NK-92 (cell line): Measurements from ENCODE around the gene LYPD6B.

ENCODE experiments used
- DNase-seq: peaks from one replicate; lab custom pipeline; 2025; ENCODE audit not compliant: unreplicated experiment; lab: John Stamatoyannopoulos, UW

The LYPD6B gene

DNA sequence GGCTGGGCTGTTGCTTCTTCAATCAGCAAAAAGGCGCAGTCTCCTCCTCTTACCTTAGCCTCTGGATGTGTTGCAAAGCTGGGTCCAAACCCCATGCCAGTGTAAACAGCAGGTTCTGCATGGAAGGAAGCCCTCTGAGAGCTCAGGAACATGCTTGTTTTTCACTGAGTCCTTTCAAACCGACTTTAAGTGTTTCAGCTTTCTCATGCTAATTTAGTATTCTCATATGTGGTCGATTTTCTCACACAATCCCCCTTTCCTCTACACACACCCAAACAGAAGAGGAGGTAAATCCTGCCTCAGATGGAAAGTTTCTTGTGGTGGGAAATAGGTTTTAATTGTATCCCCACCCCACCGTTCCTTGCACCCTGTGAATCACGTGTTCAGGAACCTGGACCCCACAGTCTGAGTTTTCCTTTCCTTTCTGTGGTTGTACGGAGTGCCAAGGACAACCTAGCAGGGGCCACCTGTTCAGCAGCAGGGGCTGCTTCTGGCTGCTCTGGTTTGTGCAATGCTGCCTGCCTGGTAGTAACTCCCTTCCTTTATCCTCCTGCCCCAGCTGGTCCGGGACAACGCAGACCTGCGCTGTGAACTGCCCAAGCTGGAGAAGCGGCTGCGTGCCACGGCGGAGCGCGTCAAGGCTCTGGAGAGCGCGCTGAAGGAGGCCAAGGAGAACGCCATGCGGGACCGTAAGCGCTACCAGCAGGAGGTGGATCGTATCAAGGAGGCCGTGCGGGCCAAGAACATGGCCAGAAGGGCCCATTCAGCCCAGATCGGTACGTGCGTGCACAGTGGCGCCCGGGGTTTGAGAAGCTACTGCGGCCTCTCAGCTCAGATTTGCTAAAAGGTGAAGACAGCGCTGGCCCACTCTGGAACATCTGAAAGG, 28.7 kb upstream of the LYPD6B start:
- DNase-seq = no peak

DNA sequence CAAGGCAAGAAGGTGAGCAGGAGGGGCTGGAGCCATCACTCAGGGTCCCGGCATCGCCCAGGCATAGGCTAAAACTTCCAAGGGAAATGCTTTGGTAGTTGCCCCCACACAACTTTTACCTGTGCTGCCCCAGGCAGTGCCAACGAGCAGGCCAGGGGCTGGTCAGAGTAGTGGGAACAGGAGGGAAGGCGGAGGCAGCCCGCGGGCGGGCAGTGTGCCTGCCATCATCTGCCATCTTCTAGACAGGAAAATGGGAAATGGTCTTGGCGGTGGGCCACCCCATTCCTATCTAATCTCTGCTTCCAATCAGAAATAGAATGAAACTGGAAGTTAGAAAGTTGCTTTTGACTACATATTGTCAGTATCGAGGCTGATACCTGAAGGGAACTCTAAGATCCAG, 26.0 kb upstream of the LYPD6B start:
- no peak for DNase-seq

DNA sequence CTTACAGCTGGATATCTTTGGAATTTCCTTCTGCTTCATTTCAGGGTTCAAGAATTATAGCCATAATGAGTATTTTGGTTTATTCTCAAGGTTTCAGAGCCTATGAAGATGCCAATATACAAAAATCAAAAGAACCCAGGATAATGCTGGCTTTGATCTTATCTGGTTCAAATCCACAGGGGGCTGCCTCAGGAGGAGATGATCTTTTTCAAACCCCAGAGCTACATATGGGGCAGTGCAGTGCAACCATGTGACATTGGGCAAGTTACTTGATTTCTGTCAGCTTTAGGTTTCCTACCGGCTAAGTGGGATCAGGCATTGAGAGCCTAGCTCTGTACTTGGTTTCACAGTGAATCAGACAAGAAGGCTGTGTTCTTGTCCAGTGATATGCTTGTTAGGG, 23.0 kb upstream of the LYPD6B start:
- DNase-seq = no peak

DNA sequence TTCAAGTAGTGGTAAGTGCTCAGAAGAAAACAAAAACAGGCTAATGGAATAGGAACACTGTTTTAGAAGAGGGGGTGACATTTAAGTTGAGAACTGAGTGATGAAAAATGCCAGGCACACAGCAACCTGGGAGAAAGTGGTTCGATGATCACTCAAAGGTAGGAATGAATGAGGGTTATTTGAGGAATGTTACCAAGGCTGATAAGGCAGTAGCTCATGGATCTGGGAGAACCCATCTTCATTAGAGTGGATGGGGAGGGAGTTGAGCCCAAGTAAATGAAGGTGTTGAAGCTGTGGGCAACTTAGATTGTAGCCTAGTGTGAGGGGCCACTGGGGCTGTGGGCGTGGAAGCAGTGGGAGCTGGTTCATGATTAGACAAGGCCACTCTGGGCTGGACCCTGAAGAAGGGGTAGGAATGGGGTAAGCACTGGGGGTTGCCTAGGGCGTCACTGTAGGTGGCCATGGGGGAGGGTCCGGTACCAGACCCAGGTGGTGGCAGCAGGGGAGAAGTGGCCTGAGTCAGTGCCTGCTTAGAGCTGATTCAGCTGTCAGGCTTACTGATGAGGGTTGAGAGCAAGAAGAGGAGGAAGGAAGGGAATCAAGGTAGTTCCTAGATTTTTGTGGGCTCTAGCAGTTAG, 22.5 kb upstream of the LYPD6B start:
- no peak for DNase-seq

DNA sequence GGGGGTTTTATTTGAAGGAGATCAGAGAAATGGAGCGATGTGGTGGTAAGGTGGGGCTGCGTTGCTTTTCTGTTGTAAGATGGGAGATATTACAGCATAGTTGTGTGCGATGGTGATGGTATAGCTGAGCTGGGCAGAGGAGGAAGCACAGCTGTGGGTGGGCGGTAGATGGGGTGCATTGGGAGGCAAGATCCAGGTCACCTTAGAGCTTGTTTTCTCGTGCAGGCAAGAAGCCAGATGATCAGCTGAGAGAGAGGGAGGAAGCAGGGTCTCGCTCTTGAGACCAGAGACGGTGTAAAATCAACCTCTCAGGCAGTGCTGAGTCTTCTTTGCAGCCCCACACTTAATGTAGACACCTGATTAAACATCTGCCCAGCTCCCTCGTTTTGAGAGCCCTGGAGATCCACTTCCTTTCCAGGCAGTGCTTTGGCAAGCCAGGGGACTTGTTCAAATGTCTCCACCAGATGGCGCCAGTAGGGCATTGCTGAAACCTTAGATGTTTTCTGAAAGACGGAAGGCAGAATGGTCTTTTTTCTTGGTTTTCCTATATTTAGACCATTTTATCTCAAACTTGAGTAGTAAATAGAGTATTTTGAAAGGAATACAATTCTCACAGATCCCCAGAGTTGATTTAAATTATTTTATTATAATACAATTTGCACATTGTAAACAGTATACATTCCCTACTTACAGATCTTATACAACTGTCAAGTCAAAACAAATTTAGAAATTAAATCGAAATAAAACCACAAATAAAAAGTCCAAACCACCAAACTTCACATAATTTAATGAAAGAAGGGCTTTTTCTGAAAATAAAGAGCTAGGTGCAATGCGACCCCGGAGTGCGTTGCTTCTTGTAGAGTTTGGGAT, 21.1 kb upstream of the LYPD6B start:
- no peak for DNase-seq

DNA sequence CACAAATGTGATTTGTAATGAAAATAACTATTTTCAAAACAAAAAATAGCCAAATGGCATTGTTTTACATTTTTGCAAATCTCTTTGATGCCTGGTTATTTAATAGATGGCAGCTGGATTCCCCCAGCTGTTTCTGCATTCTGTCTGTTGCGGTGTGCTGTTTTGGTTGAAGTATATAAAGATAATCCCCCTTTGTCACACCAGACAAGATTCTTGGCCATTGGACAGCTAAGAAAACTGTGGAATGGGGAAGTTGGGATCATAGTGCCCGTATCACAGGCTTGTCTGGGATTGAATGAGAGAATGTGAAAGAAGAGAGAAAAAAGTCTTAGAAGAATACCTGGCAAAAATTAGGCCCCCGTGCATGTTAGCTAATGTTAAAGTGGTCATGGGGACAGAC, 19.5 kb upstream of the LYPD6B start:
- DNase-seq = no peak

DNA sequence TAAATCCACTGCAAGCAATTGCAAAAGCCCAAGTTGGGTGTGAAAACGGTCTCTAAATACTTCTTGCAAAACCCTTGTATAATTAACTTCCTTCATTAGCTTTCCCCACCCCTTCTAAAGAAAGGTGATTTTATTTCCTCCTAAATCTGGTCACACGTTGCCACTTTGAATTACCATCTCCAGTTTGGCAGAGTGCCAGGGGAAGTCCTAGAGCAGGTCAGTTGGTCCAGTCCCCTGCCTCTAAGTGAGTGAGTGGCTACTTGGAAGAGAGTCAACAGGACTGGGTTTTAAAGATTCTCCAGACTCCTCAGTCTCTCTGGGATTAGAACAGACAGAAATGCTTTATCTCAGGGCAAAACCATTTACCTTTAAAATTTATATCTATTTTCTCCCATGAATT, 18.7 kb upstream of the LYPD6B start:
- DNase-seq = no peak

DNA sequence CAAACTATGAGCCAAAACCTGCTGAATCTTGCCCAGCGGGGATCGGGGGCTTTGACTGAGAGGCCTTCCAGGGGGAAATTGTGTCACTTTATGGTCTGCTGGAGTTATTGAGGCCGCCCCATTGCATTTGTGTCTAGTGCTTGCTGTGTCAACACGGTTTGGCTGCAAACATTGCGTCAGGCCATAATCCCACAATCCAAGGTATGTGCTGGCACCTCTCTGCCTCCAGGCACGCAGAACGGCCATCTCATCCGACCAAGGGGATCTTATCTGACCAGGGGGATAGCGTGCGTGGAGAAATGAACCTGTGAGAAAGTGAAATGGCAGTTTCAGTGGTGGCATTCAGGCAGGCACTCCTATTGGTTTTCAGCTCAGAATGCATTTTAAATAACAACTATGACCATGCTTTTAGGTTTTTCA, 18.1 kb upstream of the LYPD6B start:
- no peak for DNase-seq

DNA sequence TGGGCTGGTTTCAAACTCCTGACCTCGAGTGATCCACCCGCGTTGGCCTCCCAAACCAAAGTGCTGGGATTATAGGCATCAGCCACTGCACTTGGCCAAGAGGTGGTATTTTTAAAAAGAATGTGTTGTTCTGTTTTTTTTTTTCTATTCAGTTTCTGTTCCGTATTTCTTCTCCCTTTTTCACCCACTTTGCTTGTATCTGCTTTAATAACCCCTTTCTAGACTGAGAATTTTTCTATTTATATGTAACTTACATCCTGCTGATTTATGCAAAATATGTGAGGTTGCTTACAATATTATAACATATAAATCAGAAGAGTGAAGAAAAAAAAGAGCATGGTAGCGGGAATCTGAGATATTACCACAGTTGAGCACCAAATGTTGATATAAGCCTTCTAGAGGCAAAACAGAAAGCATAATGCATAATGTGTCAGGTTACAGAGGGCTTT, 17.2 kb upstream of the LYPD6B start:
- no peak for DNase-seq

DNA sequence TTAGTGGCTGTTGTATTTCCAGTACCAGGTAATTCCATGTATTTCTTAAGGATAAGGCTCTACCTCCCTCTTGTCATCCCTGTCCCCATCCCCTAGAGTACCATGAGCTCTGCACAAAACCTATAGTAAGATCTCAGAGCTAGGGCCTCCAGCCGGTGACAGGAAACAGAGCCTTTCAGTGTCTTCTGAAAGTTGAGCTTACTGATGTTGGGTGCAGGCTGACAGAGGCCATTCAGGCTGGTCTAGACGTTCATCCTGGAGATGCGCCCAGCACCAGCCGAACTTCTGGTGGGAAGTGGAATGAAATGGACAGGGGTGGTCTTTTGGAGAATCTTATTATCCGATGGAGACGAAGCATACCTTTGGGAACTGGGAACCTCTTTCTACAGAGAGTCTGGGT, 16.7 kb upstream of the LYPD6B start:
- no peak for DNase-seq

DNA sequence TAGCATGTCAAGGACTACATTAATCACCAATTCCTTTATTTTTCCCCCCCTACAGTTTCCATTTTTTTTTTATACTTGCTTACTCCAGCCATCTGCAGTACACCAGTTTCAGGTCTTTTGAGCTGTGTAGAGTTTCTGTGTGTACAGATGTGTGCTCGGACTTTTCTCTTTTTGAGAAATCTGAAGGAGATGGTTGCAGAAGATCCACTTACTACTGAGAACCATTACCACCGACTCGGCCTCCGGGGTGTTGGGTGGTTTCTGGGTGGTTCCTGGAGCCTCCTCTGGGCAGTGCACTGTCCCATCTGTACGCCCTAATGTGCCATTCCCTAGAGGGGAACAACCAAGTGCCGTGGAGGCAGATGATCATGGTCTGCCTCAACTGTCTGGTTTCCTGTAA, 15.4 kb upstream of the LYPD6B start:
- no peak for DNase-seq

DNA sequence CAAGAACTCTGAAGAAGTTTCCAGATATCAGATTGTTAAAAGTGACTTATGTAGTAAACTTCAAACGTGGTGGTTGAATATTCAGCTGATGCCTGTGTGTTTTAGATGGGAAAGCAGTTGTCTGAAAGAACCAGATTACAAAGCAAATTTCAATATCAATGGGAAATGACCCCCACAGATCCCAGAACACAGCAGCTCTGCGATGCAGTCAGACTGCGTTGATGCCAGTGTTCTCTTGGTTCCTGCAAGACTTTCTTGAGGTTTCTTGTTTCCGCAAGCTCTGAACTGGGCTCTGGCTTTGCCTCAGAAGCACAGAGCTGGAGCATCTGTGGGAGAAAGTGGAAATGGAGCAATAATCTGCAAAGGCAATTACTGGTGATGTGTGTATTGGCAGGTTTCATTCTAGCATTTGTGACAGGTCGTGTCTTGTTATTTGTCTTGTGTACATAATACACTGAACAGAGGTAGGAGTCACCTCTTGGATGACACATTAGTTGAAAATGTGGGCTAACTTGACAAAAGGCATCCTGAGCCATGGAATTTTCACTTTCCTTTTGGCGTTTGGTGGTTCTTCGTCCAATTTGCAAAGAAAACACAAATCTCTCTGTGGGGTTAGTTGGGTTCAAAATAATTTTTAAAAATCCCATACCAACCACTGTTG, 10.8 kb upstream of the LYPD6B start:
- no peak for DNase-seq

DNA sequence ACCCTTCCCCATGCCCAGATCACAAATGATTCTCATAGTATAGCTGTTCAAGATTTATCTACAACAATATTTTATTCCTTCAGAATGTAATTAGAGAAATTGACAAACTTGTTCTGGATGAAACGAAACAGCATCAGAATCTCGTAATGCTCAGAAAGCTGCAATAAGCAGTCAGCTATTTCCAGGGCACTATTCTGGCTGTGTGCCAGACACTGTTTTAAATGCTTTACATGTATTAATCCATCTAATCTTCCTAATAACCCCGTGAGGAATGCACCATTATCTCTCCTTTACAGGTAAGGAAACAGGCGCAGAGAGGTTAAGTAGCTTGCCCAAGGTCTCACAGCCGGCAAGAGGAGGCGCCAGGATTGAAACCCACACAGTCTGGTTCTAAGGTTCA, 10.1 kb upstream of the LYPD6B start:
- no peak for DNase-seq

DNA sequence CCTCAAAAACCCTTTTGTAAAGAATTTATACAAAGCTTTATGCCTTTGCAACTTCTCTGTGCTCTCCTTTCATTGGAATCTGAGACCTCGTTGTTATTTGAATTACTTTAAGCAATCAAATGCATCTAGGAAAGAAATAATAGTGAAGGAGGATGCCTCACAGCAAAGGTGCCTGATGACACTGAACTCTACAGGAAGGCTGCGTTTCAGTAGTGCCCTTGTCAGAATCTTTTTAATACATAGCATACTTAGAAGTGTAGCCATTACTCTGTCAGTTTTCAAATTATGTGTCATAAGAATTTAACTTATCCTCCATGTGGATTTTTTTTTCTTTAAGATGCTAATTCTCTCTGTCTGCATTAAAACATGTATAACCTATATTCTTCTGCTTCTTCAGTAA, 9.6 kb upstream of the LYPD6B start:
- DNase-seq = no peak

DNA sequence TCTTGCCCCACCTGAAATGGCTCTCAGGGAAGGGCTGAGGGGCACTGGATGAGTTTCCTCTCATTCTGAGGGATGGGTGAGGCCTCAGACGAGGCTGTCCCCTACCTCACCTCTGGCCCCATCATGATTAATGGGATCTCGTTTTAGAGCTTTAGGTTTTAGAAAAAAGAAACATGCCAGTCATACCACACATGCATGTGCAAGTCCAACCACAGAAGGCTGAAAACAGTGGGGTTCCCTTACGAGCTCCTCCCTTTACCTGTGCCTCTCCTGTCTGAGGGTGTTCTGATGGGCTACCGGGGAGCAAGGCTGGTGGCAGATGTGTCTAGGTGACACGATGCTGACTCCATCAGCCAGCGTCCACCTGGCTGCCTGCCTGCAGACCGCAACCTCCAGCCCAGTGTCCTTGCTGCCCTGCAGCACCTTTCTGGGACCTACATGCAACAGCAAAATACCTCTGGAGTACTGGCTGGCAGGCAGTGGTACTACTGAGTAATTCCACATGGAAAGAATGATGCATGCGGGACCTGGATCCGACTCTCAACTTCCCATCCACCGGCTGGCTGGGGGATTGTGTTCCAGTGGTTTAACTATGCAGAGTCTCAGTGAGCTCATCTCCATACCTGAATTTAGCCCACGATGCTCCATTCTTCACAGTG, 9.1 kb upstream of the LYPD6B start:
- no peak for DNase-seq

DNA sequence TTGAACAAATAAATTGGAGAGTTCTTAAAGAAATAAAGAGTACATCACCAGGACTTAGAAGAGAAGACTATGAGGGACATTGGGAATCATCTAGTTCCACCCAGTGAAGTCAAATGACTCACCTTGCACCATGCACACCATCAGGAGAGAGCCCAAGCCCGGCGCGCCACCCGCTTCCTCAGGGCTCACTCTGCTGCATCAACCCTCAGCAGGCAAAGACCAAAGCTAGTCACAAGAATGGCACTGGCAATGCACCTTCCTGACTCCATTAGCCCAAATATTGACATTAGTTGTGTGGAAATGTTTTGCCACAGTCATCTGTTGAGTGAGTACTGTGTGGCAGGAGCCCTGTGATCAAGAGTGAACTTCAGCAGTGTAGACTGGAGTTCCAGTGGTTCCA, 7.1 kb upstream of the LYPD6B start:
- DNase-seq = no peak

DNA sequence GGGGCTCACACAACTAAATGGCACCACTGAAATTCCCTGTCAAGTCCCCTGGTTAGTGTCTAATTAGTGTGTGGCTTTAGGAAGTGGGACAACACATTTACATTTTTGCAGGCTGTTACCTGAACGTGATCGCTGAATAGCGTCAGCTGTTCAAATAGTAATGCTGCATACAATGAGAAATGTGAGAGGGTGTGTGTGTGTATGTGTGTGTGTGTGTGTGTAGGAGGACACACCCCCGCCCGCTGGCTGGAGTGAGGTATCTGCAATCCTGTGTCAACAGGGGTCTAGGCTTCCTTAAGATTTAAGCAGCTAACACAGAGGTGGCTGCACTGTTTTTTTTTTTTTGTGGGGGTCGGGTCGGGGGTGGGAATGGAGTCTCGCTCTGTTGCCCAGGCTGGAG, 4.8 kb upstream of the LYPD6B start:
- no peak for DNase-seq

DNA sequence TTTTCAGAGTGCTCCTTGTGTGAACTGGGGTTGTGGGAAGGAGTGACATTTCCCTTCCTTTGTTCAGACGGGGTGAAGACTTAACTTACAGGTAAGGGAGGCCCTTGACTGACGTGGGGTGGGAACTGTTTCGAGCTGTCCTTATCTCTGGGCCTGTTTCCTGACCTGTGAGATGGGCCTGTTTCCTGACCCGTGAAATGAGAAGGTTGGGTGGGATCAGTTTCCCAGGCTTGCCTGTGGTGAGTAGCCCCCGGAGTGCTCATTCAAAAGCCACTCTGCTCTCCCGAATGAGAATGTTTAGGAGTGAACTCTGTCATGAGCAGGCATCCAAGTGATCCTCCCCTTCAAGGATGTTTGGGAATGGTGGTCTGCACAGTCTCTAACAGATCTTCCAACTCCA, 4.1 kb upstream of the LYPD6B start:
- no peak for DNase-seq

DNA sequence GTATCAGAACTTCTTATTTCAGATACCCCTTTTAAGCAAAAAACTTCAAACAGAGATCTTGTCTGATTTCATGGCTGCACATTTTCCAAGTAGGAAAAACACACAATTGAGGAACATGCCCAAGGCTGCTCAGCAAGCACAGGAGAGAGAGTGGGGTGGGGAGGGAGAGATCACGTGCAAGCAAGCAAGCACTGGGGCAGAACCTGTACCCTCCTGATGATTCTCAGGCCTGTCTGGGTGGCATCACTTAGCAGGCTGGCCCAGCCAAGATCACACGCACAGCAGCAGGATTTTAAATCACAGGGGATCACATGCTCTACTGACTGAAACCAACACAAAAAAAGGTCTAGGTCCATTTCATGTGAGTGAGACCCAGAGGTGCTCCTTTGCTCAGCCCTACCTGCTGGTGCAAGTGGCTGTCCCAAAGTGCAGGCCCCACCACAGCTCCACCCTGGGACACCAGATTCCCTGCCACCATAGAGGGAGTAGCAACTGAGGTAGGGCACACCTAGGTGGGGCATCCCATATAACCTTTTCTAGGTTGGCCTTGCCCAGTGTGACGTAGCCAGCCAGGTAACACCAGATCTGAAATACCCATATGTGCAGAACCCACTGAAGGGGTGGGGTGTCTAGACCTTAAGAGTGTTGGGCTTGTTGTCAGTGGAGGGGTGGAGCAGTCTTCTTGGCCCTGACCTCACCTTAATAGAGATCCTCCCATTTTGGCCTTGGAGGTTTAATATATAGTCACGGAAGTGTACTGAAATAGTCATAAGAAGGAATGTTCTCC, 1.8 kb upstream of the LYPD6B start:
- no peak for DNase-seq

DNA sequence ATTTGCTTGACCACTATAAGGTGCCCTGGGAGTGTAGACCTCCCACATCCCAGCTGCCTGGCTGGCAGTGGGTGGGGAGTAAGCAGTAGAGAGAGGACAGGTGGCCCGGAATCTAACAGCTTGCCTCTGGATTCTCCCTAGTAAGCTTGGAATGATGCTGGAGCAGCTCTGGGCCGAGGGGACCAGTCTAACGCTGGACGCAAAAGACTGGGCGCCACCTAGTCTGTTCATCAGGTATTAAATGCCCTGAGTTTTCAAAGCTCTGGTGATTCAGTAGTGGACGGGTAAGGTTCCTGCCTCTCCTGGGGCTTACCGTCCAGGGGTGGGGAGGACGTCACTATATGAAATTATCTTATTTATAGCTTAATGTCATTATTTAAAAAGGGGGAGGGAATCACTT, 648 bp upstream of the LYPD6B start:
- no peak for DNase-seq
